Heart right ventricle (tissue), 16 donors: Measurements from ENCODE around the gene PPP1R26. TPM values are rescaled to one million over a fixed set of nuclear protein-coding genes. Genes with fewer than 3 reads are reported as not detected.

Experiments
- ATAC-seq, 8 donors: fragments of 200-7000 bp; cut with Tn5 transposase; one replicate each; pipeline ENCODE4 v1.9.1; 2020; ENCODE audit warnings: mild to moderate bottlenecking in 8 of 8, moderate library complexity in 8 of 8, moderate number of reproducible peaks in 1 of 8
- DNase-seq, 2 donors: peaks; one replicate each; pipeline ENCODE4 v3.0.0-alpha.2; 2020
- H3K27ac ChIP-seq, 10 donors: fragments of 200-600 bp; sonication (generic) in 2 of 10; one replicate each; pipeline versions ENCODE4 v1.5.0 to v1.8.0; 2020 to 2022; ENCODE audit warnings: mild to moderate bottlenecking in 3 of 10
- H3K27me3 ChIP-seq, 7 donors: fragments of 200-600 bp; one replicate each; pipeline ENCODE4 v1.8.0; 2021 to 2022; ENCODE audit warnings: mild to moderate bottlenecking in 2 of 7
- H3K36me3 ChIP-seq, 9 donors: fragments of 200-600 bp; sonication (generic) in 1 of 9; one replicate each; pipeline versions ENCODE4 v1.5.0 to v1.8.0; 2020 to 2022; ENCODE audit warnings: mild to moderate bottlenecking in 2 of 9
- H3K4me1 ChIP-seq, 9 donors: fragments of 200-600 bp; sonication (generic) in 1 of 9; one replicate each; pipeline versions ENCODE4 v1.5.0 to v1.8.0; 2020 to 2022; ENCODE audit warnings: mild to moderate bottlenecking in 4 of 9
- H3K4me3 ChIP-seq, 10 donors: fragments of 200-600 bp; sonication (generic) in 2 of 10; one replicate each; pipeline versions ENCODE4 v1.5.0 to v1.8.0; 2020 to 2022; ENCODE audit warnings: mild to moderate bottlenecking in 7 of 10, moderate library complexity in 2 of 10
- H3K9me3 ChIP-seq, 11 donors: fragments of 200-600 bp in 10 of 11; sonication (generic) in 2 of 11; one replicate each; pipeline versions ENCODE4 v1.5.0 to v1.8.0; 2013 to 2022; ENCODE audit warnings: mild to moderate bottlenecking in 2 of 11, control low read depth in 1 of 11, moderate library complexity in 1 of 11
- WGBS, 2 donors: extraction: QIAGEN DNeasy Blood & Tissue Kit; methylation state at CpG; one replicate each; pipeline ENCODE4 v1.1.7; 2013; ENCODE audit warnings: inconsistent platforms in 1 of 2; 5-methylcytosine and 5-hydroxymethylcytosine counted together
- intact Hi-C, 10 donors: fragments of 100-400 bp; cut with DNase I; formaldehyde crosslinking; loops; one replicate each; pipeline versions ENCODE4 v1.11.1 to v1.14.2; 2022
- polyA plus RNA-seq, 2 donors: library from polyadenylated mRNA; stranded (reverse); fragments of 200-250 nt; gene quantifications; one replicate each; pipeline ENCODE4 v1.2.3, GENCODE V29; 2013
- total RNA-seq, 10 donors: library from RNA; stranded (reverse); fragmentation: NEBNext Ultra II Directional in 3 of 10; extraction: Animal tissue kit (Norgen Biotek cat#: 25700) in 3 of 10; gene quantifications; one replicate each; pipeline versions ENCODE4 v1.2.1 to v1.2.4, GENCODE V29; 2021 to 2023
- TF ChIP-seq, protein P1 (sequence below), 9 donors: fragments of 200-600 bp; sonication (generic) in 2 of 9; IDR thresholded peaks; one replicate each; pipeline versions ENCODE4 v1.5.0 to v1.8.0; 2021 to 2022; ENCODE audit warnings: antibody characterized with exemption in 9 of 9, mild to moderate bottlenecking in 5 of 9, moderate library complexity in 1 of 9
- donor health status: Arrhythmogenic right ventricular cardiomyopathy.
- donor health status: ischemic (EF 13 %, LVEDD 7.1; RV severe dilation, severe dysfunction).
- donor health status: healthy with polysubstance abuse.
- donor health status: DM: no; HTN: yes; CAD: no.
- donor health status: DM: no; HTN: no; CAD: no.
- donor health status: ischemic (EF 25% LVEDD 6.9; RV normal size, moderate dysfunction).
- donor health status: ischemic (EF 25% LVEDD 5.7; RV mildly dilated, moderate dysfunction).
- donor health status: healthy.
- donor health status: DM: yes; HTN: yes; CAD: no.
- donor health status: Ischemic cardiomyopathy.
- donor health status: ischemic (EF 35%, LVEDD 5.7; RV mildly dilated, moderate dysfunction).
- donor health status: nonischemic (EF 11% LVEDD 7.7; RV severe dilation, severe dysfunction).
- donor health status: DM: yes; HTN: yes; CAD: no.
- donor health status: PGD.
- donor health status: ischemic (EF 29% LVEDD 5.4; RV normal size, mild dysfunction).
- donor health status: nonischemic (EF 23%, LVEDD 6.1; RV moderate dilation, normal function).

PPP1R26 gene
- total and polyA plus RNA-seq, 12 donors: 7.5 to 26.7 (median 20.6) TPM

DNA sequence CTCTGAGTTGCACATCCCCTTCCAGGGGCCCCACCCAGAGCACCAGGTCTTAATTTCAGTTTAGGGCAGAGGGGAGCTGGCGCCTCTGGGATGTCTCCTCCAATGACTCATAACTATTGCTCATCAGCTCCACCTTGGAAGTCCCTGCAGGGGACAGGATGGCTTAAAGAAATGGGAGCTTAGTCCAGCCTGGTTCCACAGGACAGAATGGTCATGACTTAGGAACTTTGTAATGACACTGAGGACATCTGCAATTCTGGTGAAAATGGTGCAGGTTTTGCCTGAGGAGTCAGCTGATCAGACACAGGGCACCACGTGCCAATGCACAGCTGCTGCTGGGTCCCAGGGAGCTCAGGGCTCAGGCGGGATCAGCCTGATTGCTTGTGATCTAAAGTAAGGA is 16.4 kb upstream of the PPP1R26 start:
- no peak for DNase-seq
- Histone ChIP-seq H3K4me1 (no peaks in the 10 kb centered on the region), H3K27ac (no peak overlapping the region), H3K4me3 (no peak overlapping the region), H3K9me3 (no peaks in the 10 kb centered on the region), H3K27me3 (peaks cover 0 to 29% (median 9%) of the 10 kb centered on the region in 7 donors), H3K36me3 (no peaks in the 10 kb centered on the region)
- ATAC-seq: no peak
- WGBS, 2 donors: 59 to 70% methylated on average over 3 of the region's 3 CpGs
- TF ChIP-seq, protein P1, sequence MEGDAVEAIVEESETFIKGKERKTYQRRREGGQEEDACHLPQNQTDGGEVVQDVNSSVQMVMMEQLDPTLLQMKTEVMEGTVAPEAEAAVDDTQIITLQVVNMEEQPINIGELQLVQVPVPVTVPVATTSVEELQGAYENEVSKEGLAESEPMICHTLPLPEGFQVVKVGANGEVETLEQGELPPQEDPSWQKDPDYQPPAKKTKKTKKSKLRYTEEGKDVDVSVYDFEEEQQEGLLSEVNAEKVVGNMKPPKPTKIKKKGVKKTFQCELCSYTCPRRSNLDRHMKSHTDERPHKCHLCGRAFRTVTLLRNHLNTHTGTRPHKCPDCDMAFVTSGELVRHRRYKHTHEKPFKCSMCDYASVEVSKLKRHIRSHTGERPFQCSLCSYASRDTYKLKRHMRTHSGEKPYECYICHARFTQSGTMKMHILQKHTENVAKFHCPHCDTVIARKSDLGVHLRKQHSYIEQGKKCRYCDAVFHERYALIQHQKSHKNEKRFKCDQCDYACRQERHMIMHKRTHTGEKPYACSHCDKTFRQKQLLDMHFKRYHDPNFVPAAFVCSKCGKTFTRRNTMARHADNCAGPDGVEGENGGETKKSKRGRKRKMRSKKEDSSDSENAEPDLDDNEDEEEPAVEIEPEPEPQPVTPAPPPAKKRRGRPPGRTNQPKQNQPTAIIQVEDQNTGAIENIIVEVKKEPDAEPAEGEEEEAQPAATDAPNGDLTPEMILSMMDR (IDR thresholded peaks at IDR 0.05): no peak
- intact Hi-C loops: no loop called here

DNA sequence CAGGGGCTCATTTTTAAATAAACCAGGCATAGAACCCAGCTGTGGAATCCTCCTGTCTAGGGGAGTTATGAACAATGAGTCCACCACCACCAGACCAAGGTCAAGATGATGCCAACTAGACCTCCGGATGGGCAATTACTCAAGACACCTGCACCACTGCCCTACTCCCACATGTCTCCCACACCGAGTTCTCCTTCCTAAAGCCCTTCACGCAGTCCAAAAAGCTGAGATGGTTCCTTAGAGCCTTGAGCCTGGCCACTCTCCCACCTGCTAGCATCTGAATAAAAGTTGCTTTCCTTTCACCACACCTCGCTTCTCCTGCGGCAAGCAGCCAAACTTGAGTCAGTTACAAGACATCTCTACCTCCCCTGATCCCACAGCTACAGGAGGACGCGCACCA is 15.4 kb upstream of the PPP1R26 start:
- Histone ChIP-seq H3K27ac (no peak overlapping the region), H3K4me1 (peaks cover 0 to 9% (median 0%) of the 10 kb centered on the region in 9 donors), H3K4me3 (no peak overlapping the region), H3K9me3 (no peaks in the 10 kb centered on the region), H3K36me3 (no peaks in the 10 kb centered on the region), H3K27me3 (peaks cover 0 to 29% (median 9%) of the 10 kb centered on the region in 7 donors)
- 91 to 92% methylated on average over 7 of the region's 7 CpGs for WGBS, 2 donors
- TF ChIP-seq, protein P1 (IDR thresholded peaks at IDR 0.05): no peak
- intact Hi-C loops: no loop called here
- no peak for ATAC-seq
- no peak for DNase-seq

DNA sequence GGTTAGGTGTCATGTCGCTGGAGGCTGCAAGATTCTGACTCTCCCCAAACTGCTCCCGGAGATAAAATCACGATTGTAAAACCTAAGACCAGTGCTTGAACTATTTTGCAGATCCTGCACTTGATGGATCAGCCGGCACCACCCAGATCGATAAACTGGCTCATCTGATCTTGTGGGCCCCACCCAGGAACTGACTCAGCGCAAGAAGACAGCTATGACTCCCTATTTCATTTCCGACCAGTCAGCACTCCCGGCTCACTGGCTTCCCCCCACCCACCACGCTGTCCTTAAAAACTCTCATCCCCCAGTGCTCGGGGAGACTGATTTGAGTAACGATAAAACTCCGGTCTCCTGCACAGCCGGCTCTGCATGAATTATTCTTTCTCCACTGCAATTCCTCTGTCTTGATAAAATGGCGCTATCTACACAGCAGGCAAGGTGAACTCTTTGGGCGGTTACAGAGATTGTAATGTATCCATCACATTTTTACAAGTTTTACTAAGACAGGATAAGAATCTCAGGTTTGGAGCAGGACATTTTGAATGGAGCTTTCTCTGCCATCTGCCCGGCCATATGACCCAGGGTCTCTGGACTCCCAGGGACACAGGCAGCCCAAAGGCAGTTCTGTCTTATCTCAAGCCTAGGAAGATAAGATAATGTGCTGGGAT is 10.6 kb upstream of the PPP1R26 start:
- H3K27me3 ChIP-seq: peaks cover 0 to 26% (median 5%) of the 10 kb centered on the region in 7 donors
- intact Hi-C loops: no loop called here
- TF ChIP-seq, protein P1 (IDR thresholded peaks at IDR 0.05): no peak
- ATAC-seq (no peak), DNase-seq (no peak)
- H3K27ac ChIP-seq: no peak overlapping the region
- peaks cover 0 to 12% (median 0%) of the 10 kb centered on the region in 9 donors for H3K4me1 ChIP-seq
- peak overlapping the region in 1 of 10 donors; percentile 18 for H3K4me3 ChIP-seq
- H3K36me3 ChIP-seq: no peaks in the 10 kb centered on the region
- no peaks in the 10 kb centered on the region for H3K9me3 ChIP-seq
- 26 to 30% methylated on average over 16 of the region's 16 CpGs for WGBS, 2 donors

DNA sequence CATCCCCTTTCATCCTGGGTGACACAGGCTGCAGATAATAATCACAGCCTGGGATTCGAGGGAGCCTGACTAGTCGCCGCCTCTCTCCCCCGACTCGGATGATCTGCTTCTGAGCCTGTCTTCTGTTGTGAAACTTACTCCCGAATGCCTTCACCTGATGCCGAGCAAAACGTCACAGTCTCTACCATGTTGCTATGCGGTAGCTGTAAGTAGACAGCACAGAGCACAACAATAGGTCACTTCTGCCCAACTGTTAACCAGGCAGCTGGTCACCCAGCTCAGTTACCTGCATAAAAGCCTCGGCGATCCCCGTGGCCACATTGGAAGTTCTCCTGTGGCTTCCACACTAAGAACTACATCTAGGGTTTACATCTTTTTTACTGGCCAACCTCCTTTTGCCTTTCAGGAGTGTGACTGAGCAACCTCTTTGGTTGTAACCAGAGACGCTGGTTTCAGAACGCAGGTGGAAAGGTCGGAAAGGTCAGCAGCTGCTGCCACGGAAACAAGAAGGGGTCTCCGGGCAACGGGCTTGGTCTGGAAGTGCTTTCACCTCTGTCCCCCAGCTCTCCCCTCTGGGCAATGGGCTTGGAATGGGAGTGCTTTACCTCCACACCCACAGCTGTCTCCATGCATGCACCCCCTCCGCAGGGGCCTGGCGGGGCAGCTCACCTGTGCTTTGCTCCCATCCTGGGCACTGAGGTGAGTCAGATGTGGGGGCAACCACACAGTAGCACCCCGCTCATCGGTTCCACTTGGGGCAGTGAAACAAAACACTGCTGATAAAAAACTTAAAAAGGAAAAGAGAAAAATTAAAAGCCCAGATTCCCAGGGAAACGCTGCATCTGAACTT is 7.6 kb upstream of the PPP1R26 start:
- ATAC-seq (no peak), DNase-seq (no peak)

More for the DNA sequence above, 7.6 kb upstream of the PPP1R26 start:
- no peaks in the 10 kb centered on the region for H3K9me3 ChIP-seq
- H3K4me1 ChIP-seq: peaks cover 0 to 12% (median 0%) of the 10 kb centered on the region in 9 donors
- peaks cover 0 to 25% (median 5%) of the 10 kb centered on the region in 7 donors for H3K27me3 ChIP-seq
- no peak overlapping the region for H3K4me3 ChIP-seq
- TF ChIP-seq, protein P1 (IDR thresholded peaks at IDR 0.05): no peak
- no peaks in the 10 kb centered on the region for H3K36me3 ChIP-seq
- H3K27ac ChIP-seq: no peak overlapping the region
- intact Hi-C loops: no loop called here
- 74 to 76% methylated on average over 23 of the region's 23 CpGs for WGBS, 2 donors
